Smooth muscle cell (in vitro differentiated cells): ENCODE results near the gene DHH. TPM values are rescaled to one million over a fixed set of nuclear protein-coding genes. Genes with fewer than 3 reads are reported as not detected.
"Not testable (repeated sequence)": the region's sequence is repeated elsewhere in the genome, so short reads cannot be mapped to it uniquely, and the experiment has no call there.

Experiments used
- DNase-seq: peaks from one replicate; lab custom pipeline; 2025; ENCODE audit not compliant: unreplicated experiment; lab: John Stamatoyannopoulos, UW
- H2AFZ ChIP-seq: fragments of 200-600 bp; sonication (generic); 2 replicates; pipeline ENCODE4 v1.6.0; 2016; ENCODE audit warnings: antibody characterized with exemption, low read depth, mild to moderate bottlenecking
- H3F3A ChIP-seq: fragments of 200-600 bp; sonication (generic); 2 replicates; pipeline ENCODE4 v1.6.0; 2017; ENCODE audit warnings: antibody characterized with exemption, low read depth
- H3K27ac ChIP-seq: fragments of 200-600 bp; sonication (generic); 2 replicates; pipeline ENCODE4 v1.5.1; 2016; ENCODE audit warnings: low read depth, mild to moderate bottlenecking
- H3K27me3 ChIP-seq: fragments of 200-600 bp; sonication (generic); 2 replicates; pipeline ENCODE4 v1.6.1; 2016; ENCODE audit warnings: low read depth, mild to moderate bottlenecking
- H3K36me3 ChIP-seq: fragments of 200-600 bp; sonication (generic); 2 replicates; pipeline ENCODE4 v1.5.1; 2016; ENCODE audit warnings: low read depth
- H3K4me1 ChIP-seq: fragments of 200-600 bp; sonication (generic); 2 replicates; pipeline ENCODE4 v1.5.1; 2016; ENCODE audit warnings: low read depth
- H3K4me2 ChIP-seq: fragments of 200-600 bp; sonication (generic); 2 replicates; pipeline ENCODE4 v1.6.0; 2016; ENCODE audit warnings: mild to moderate bottlenecking
- H3K4me3 ChIP-seq: fragments of 200-600 bp; sonication (generic); 2 replicates; pipeline ENCODE4 v1.5.1; 2016; ENCODE audit warnings: mild to moderate bottlenecking
- H3K79me2 ChIP-seq: fragments of 200-600 bp; sonication (generic); 2 replicates; pipeline ENCODE4 v1.6.0; 2016; ENCODE audit warnings: low read depth, mild to moderate bottlenecking
- H3K9ac ChIP-seq: fragments of 200-600 bp; sonication (generic); 2 replicates; pipeline ENCODE4 v1.6.0; 2016; ENCODE audit warnings: low read depth
- H3K9me3 ChIP-seq: fragments of 200-600 bp; sonication (generic); replicated peaks from 2 replicates; pipeline ENCODE4 v1.5.1; 2016; ENCODE audit warnings: low read depth
- H4K20me1 ChIP-seq: fragments of 200-600 bp; sonication (generic); 2 replicates; pipeline ENCODE4 v1.6.0; 2016; ENCODE audit warnings: low read depth
- CTCF ChIP-seq: fragments of 200-600 bp; sonication (generic); IDR thresholded peaks from 2 replicates; pipeline ENCODE4 v1.5.1; 2017; ENCODE audit warnings: borderline replicate concordance, mild to moderate bottlenecking, antibody characterized with exemption; ENCODE audit not compliant: insufficient read depth, poor library complexity, severe bottlenecking
- WGBS: methylation state at CpG from one replicate; pipeline ENCODE4 v1.1.7; 2016; ENCODE audit warnings: low lambda C conversion rate; 5-methylcytosine and 5-hydroxymethylcytosine counted together
- polyA plus RNA-seq: library from polyadenylated mRNA; unstranded; fragments of >200 nt; fragmentation: Nextera tagmentation; extraction: Ambion mirVana; gene quantifications from 2 replicates; pipeline ENCODE4 v1.2.1, GENCODE V29; 2016
- total RNA-seq: library from RNA; depleted of rRNA; stranded (reverse); fragments of >200 nt; gene quantifications from 2 replicates; pipeline ENCODE4 v1.2.3, GENCODE V29; 2014

Gene DHH
- total and polyA plus RNA-seq, 2 experiments from 2014 or later: 0.04 TPM; not detected in 1

- peak overlapping the region; percentile 93 for H3K27ac ChIP-seq
- peaks cover 29% of the 10 kb centered on the region for H3F3A ChIP-seq
- WGBS: 77% methylated on average over 18 of the region's 18 CpGs
- H3K79me2 ChIP-seq: peaks cover 25% of the 10 kb centered on the region
- TF ChIP-seq CTCF: no peak
- DNase-seq: no peak
- H4K20me1 ChIP-seq: peaks cover 32% of the 10 kb centered on the region
- H3K9me3 ChIP-seq: no peaks in the 10 kb centered on the region
- H2AFZ ChIP-seq: no peak overlapping the region
- peaks cover 21% of the 10 kb centered on the region for H3K4me1 ChIP-seq
- peaks cover 6% of the 10 kb centered on the region for H3K36me3 ChIP-seq
- H3K4me2 ChIP-seq: peak overlapping the region; percentile 97
- H3K4me3 ChIP-seq: peak overlapping the region; percentile 96
- H3K27me3 ChIP-seq: no peaks in the 10 kb centered on the region
- peak overlapping the region; percentile 92 for H3K9ac ChIP-seq
These were observed 34.9 kb upstream of the DHH start for GRCh38 chr12:49129332-49130150.

- not testable (repeated sequence) for H3K9ac ChIP-seq, H3K27ac ChIP-seq, H3K4me3 ChIP-seq, DNase-seq, H3K36me3 ChIP-seq, H3K9me3 ChIP-seq, H3K27me3 ChIP-seq, H2AFZ ChIP-seq, H3K4me2 ChIP-seq
- H4K20me1 ChIP-seq: peaks cover 32% of the 10 kb centered on the region
- 96% methylated on average over 8 of the region's 8 CpGs for WGBS
- H3F3A ChIP-seq: peaks cover 29% of the 10 kb centered on the region
- H3K4me1 ChIP-seq: peaks cover 21% of the 10 kb centered on the region
- peaks cover 19% of the 10 kb centered on the region for H3K79me2 ChIP-seq
These were observed 33.4 kb upstream of the DHH start for GRCh38 chr12:49127971-49128370.

- no peak for TF ChIP-seq CTCF
- Histone ChIP-seq H3K4me2 (no peak overlapping the region), H3F3A (peaks cover 29% of the 10 kb centered on the region), H3K36me3 (peaks cover 6% of the 10 kb centered on the region), H3K27me3 (no peaks in the 10 kb centered on the region), H3K4me3 (no peak overlapping the region), H3K79me2 (peaks cover 17% of the 10 kb centered on the region), H3K9me3 (no peaks in the 10 kb centered on the region), H2AFZ (no peak overlapping the region), H3K27ac (no peak overlapping the region), H3K4me1 (peaks cover 13% of the 10 kb centered on the region), H3K9ac (no peak overlapping the region), H4K20me1 (peaks cover 32% of the 10 kb centered on the region)
- 89% methylated on average over 4 of the region's 4 CpGs for WGBS
- no peak for DNase-seq
These were observed 32.5 kb upstream of the DHH start for GRCh38 chr12:49126852-49127763.

GRCh38 chr12:49121047-49121696 is 26.6 kb upstream of the DHH start:
- 32% methylated on average over 6 of the region's 6 CpGs for WGBS
- no peak for DNase-seq

More at GRCh38 chr12:49121047-49121696, 26.6 kb upstream of the DHH start:
- Histone ChIP-seq H3K4me2 (no peak overlapping the region), H3K4me1 (no peaks in the 10 kb centered on the region), H3K36me3 (no peaks in the 10 kb centered on the region), H3K27me3 (no peaks in the 10 kb centered on the region), H3K4me3 (no peak overlapping the region), H3K9me3 (no peaks in the 10 kb centered on the region), H3K27ac (no peak overlapping the region), H3F3A (no peaks in the 10 kb centered on the region), H4K20me1 (no peaks in the 10 kb centered on the region), H3K9ac (no peak overlapping the region), H2AFZ (peak overlapping the region; percentile 24), H3K79me2 (no peaks in the 10 kb centered on the region)
- TF ChIP-seq CTCF: peak; percentile 47
